H1 (cell line): ENCODE results near the gene RAB25. TPM values are rescaled to one million over a fixed set of nuclear protein-coding genes. Genes with fewer than 3 reads are reported as not detected.

Experiments
- CTCF ChIA-PET: fragments of 300-600 bp; sonication (Branson Sonifier 250); formaldehyde crosslinking; loops from one replicate; lab custom pipeline; 2021; ENCODE audit not compliant: partially characterized antibody; lab: Charles Lee
- POLR2A ChIA-PET: fragments of 300-600 bp; sonication (Branson Sonifier 250); formaldehyde crosslinking; loops from one replicate; lab custom pipeline; 2021; ENCODE audit warnings: inconsistent platforms; ENCODE audit not compliant: partially characterized antibody; lab: Charles Lee
- DNase-seq, 2 experiments: peaks; one replicate each; pipeline versions ENCODE4 v3.0.0 to v3.0.0-alpha.2; 2010 to 2022; ENCODE audit warnings: low spot score in 2 of 2, low read depth in 1 of 2, mixed read lengths in 1 of 2
- FAIRE-seq: peaks from 2 replicates; lab custom pipeline; 2011; peaks lifted over from hg19 to GRCh38; lab: Jason Lieb, UNC
- H2AFZ ChIP-seq: 2 replicates; pipeline ENCODE4 v1.8.1; 2012; ENCODE audit warnings: low read length, inconsistent platforms
- H2AK5ac ChIP-seq: 2 replicates; pipeline ENCODE4 v1.6.1; 2013; ENCODE audit warnings: low read depth, low read length
- H2BK120ac ChIP-seq: replicated peaks from 2 replicates; pipeline ENCODE3; 2013; ENCODE audit warnings: low read depth, low read length, inconsistent platforms
- H2BK12ac ChIP-seq: 2 replicates; pipeline ENCODE4 v1.6.1; 2013; ENCODE audit warnings: low read depth, low read length
- H2BK15ac ChIP-seq: 2 replicates; pipeline ENCODE4 v1.6.1; 2013; ENCODE audit warnings: low read length
- H2BK20ac ChIP-seq: 2 replicates; pipeline ENCODE4 v1.6.1; 2013; ENCODE audit warnings: low read length
- H2BK5ac ChIP-seq: 2 replicates; pipeline ENCODE4 v1.6.1; 2013; ENCODE audit warnings: low read depth, low read length
- H3K14ac ChIP-seq: 2 replicates; pipeline ENCODE4 v1.6.1; 2013; ENCODE audit warnings: inconsistent platforms; ENCODE audit not compliant: insufficient read length
- H3K18ac ChIP-seq: 2 replicates; pipeline ENCODE4 v1.6.1; 2013; ENCODE audit warnings: low read length; ENCODE audit errors: extremely low read depth
- H3K23ac ChIP-seq: 2 replicates; pipeline ENCODE4 v1.6.1; 2013; ENCODE audit warnings: inconsistent platforms; ENCODE audit not compliant: insufficient read length
- H3K23me2 ChIP-seq: 2 replicates; pipeline ENCODE4 v1.6.1; 2013; ENCODE audit warnings: low read depth, low read length
- H3K27ac ChIP-seq: 2 replicates; pipeline ENCODE4 v1.6.1; 2011; ENCODE audit warnings: low read depth, low read length, inconsistent platforms
- H3K27me3 ChIP-seq, 4 experiments: replicated peaks in 1 of 4; 1 replicate in 1 of 4; 2 replicates in 3 of 4; pipeline versions ENCODE4 v1.6.1 to v1.8.1; 2011 to 2013; ENCODE audit warnings: low read length in 3 of 4, mild to moderate bottlenecking in 3 of 4, inconsistent platforms in 2 of 4, mixed read lengths in 2 of 4, moderate library complexity in 1 of 4; ENCODE audit not compliant: control insufficient read depth in 3 of 4, insufficient read depth in 3 of 4; ENCODE audit errors: extremely low read depth in 1 of 4
- H3K36me3 ChIP-seq, 4 experiments: 2 replicates each; pipeline versions ENCODE4 v1.6.1 to v1.8.1; 2011 to 2013; ENCODE audit warnings: mild to moderate bottlenecking in 4 of 4, low read length in 3 of 4, moderate library complexity in 2 of 4, control low read depth in 1 of 4, inconsistent platforms in 1 of 4; ENCODE audit not compliant: insufficient read depth in 4 of 4, control insufficient read depth in 2 of 4
- H3K4ac ChIP-seq: replicated peaks from 2 replicates; pipeline ENCODE3; 2013; ENCODE audit warnings: low read length, low read depth, mixed read lengths, inconsistent platforms; ENCODE audit not compliant: insufficient read length
- H3K4me1 ChIP-seq, 4 experiments: replicated peaks in 1 of 4; 1 replicate in 1 of 4; 2 replicates in 3 of 4; pipeline versions ENCODE4 v1.6.1 to v1.8.1; 2011 to 2013; ENCODE audit warnings: low read length in 3 of 4, inconsistent platforms in 2 of 4, mixed read lengths in 1 of 4; ENCODE audit not compliant: insufficient read depth in 4 of 4, control insufficient read depth in 3 of 4
- H3K4me2 ChIP-seq, 2 experiments: 2 replicates each; pipeline versions ENCODE4 v1.6.1 to v1.8.1; 2011 to 2013; ENCODE audit warnings: low read depth in 2 of 2, low read length in 2 of 2, control low read depth in 1 of 2, inconsistent platforms in 1 of 2, mild to moderate bottlenecking in 1 of 2; ENCODE audit not compliant: insufficient read depth in 1 of 2
- H3K4me3 ChIP-seq, 4 experiments: fragments of 200-600, 300-600 bp in 1 of 4; sonication (generic), shearing (Covaris generic), sonication (Bioruptor Twin) in 1 of 4; 2 replicates each; pipeline versions ENCODE4 v1.5.1 to v1.8.1; 2011 to 2016; ENCODE audit warnings: low read length in 4 of 4, low read depth in 3 of 4, control low read depth in 2 of 4, inconsistent platforms in 2 of 4, mild to moderate bottlenecking in 2 of 4, mixed read lengths in 1 of 4, moderate library complexity in 1 of 4; ENCODE audit not compliant: insufficient read depth in 2 of 4; ENCODE audit errors: extremely low read depth in 1 of 4
- H3K56ac ChIP-seq: replicated peaks from 2 replicates; pipeline ENCODE3; 2013; ENCODE audit warnings: low read depth, mild to moderate bottlenecking, mixed read lengths, low read length, inconsistent platforms; ENCODE audit not compliant: insufficient read length
- H3K79me1 ChIP-seq: 2 replicates; pipeline ENCODE4 v1.6.1; 2013; ENCODE audit warnings: low read depth, low read length, control low read depth
- H3K79me2 ChIP-seq, 2 experiments: 2 replicates each; pipeline versions ENCODE4 v1.6.1 to v1.8.1; 2012 to 2013; ENCODE audit warnings: low read length in 2 of 2, mild to moderate bottlenecking in 2 of 2, inconsistent platforms in 1 of 2; ENCODE audit not compliant: insufficient read depth in 2 of 2, control insufficient read depth in 1 of 2
- H3K9ac ChIP-seq, 4 experiments: replicated peaks in 1 of 4; 1 replicate in 1 of 4; 2 replicates in 3 of 4; pipeline versions ENCODE4 v1.6.1 to v1.8.1; 2011 to 2013; ENCODE audit warnings: low read depth in 3 of 4, low read length in 3 of 4, control low read depth in 2 of 4, mild to moderate bottlenecking in 2 of 4, moderate library complexity in 2 of 4, inconsistent platforms in 1 of 4; ENCODE audit errors: extremely low read depth in 1 of 4
- H3K9me3 ChIP-seq, 2 experiments: 2 replicates each; pipeline versions ENCODE4 v1.6.1 to v1.8.1; 2012 to 2013; ENCODE audit warnings: mild to moderate bottlenecking in 2 of 2, moderate library complexity in 2 of 2, control low read depth in 1 of 2, inconsistent platforms in 1 of 2, low read depth in 1 of 2, low read length in 1 of 2, mixed read lengths in 1 of 2; ENCODE audit not compliant: insufficient read depth in 2 of 2
- H4K20me1 ChIP-seq, 2 experiments: replicated peaks in 1 of 2; 2 replicates each; pipeline versions ENCODE3 to v1.8.1; 2011 to 2013; ENCODE audit warnings: inconsistent platforms in 2 of 2, low read length in 2 of 2, mild to moderate bottlenecking in 1 of 2; ENCODE audit not compliant: insufficient read depth in 2 of 2, control insufficient read depth in 1 of 2
- H4K5ac ChIP-seq: 2 replicates; pipeline ENCODE4 v1.6.1; 2013; ENCODE audit warnings: low read length, low read depth, mixed read lengths, inconsistent platforms; ENCODE audit not compliant: insufficient read length
- H4K8ac ChIP-seq: 2 replicates; pipeline ENCODE4 v1.8.0; 2013; ENCODE audit warnings: mild to moderate bottlenecking, moderate library complexity, low read length, inconsistent platforms; ENCODE audit not compliant: insufficient read depth; ENCODE audit errors: extremely low read depth
- H4K91ac ChIP-seq: replicated peaks from 2 replicates; pipeline ENCODE3; 2013; ENCODE audit warnings: low read length, mixed read lengths, inconsistent platforms; ENCODE audit not compliant: insufficient read length
- BCL11A ChIP-seq, 2 experiments: IDR thresholded peaks; one replicate each; pipeline ENCODE4 v1.6.1; 2011; ENCODE audit warnings: low read depth in 2 of 2, low read length in 2 of 2, mild to moderate bottlenecking in 2 of 2
- JUND ChIP-seq: IDR thresholded peaks from 2 replicates; pipeline ENCODE4 v1.6.1; 2011; ENCODE audit warnings: mild to moderate bottlenecking, improper control_type of control experiment, low read length
- KDM1A ChIP-seq: fragments of 200-600, 300-600 bp; sonication (generic); IDR thresholded peaks from 2 replicates; pipeline ENCODE4 v1.7.1; 2016; ENCODE audit warnings: mild to moderate bottlenecking, low read length, borderline replicate concordance
- KDM4A ChIP-seq: IDR thresholded peaks from one replicate; pipeline ENCODE4 v1.7.1; 2012; ENCODE audit warnings: low read depth, mild to moderate bottlenecking, moderate library complexity, low read length, inconsistent platforms; ENCODE audit not compliant: severe bottlenecking
- NRF1 ChIP-seq: IDR thresholded peaks from 2 replicates; pipeline ENCODE4 v1.6.1; 2011; ENCODE audit warnings: mild to moderate bottlenecking, low read depth, low read length, improper control_type of control experiment
- POLR2A ChIP-seq, 2 experiments: IDR thresholded peaks; 1 replicate in 1 of 2; 2 replicates in 1 of 2; pipeline ENCODE4 v1.6.1; 2011; ENCODE audit warnings: low read depth in 2 of 2, low read length in 2 of 2, mild to moderate bottlenecking in 2 of 2; ENCODE audit errors: control extremely low read depth in 1 of 2
- SAP30 ChIP-seq: fragments of 300-600 bp; sonication (generic); IDR thresholded peaks from 2 replicates; pipeline ENCODE4 v1.7.1; 2012; ENCODE audit warnings: low read length, moderate library complexity, mild to moderate bottlenecking, inconsistent platforms; ENCODE audit not compliant: insufficient read depth, insufficient replicate concordance
- TAF1 ChIP-seq: IDR thresholded peaks from 2 replicates; pipeline ENCODE4 v1.6.1; 2011; ENCODE audit warnings: mild to moderate bottlenecking, low read depth, low read length
- YY1 ChIP-seq: IDR thresholded peaks from 2 replicates; pipeline ENCODE4 v1.6.1; 2011; ENCODE audit warnings: low read depth, mild to moderate bottlenecking, low read length
- WGBS, 2 experiments: shearing (Covaris generic) in 1 of 2; methylation state at CpG; one replicate each; pipeline versions ENCODE4 v1.1.6 to v1.1.7; 2013 to 2015; ENCODE audit warnings: low lambda C conversion rate in 2 of 2, mixed read lengths in 2 of 2, inconsistent platforms in 1 of 2, low coverage in 1 of 2, missing lambda C conversion rate in 1 of 2; ENCODE audit not compliant: insufficient replicate concordance in 2 of 2, insufficient coverage in 1 of 2, insufficient read length in 1 of 2; ENCODE audit errors: extremely low coverage in 1 of 2, missing lambda C conversion rate in 1 of 2; 5-methylcytosine and 5-hydroxymethylcytosine counted together
- polyA plus RNA-seq, 7 experiments: library from polyadenylated mRNA; depleted of rRNA in 3 of 7; stranded (reverse) in 5 of 7; unstranded in 2 of 7; fragments of >200 nt in 5 of 7; fragments of 200-250 nt in 2 of 7; gene quantifications; 1 replicate in 5 of 7; 2 replicates in 1 of 7; 4 replicates in 1 of 7; pipeline versions ENCODE4 v1.2.1 to v1.2.3, GENCODE V29; 2011 to 2013; ENCODE audit warnings: missing spikeins in 2 of 7, mixed read lengths in 2 of 7
- total RNA-seq: library from RNA; stranded (reverse); fragmentation: NEBNext Ultra II Directional; extraction: Animal tissue kit (Norgen Biotek cat#: 25700); gene quantifications from 2 replicates; pipeline ENCODE4 v1.2.1, GENCODE V29; 2021

Gene RAB25
- total and polyA plus RNA-seq, 2 of the 8 experiments (the other 6 are each of a cell fraction or from before 2014, with no cell fraction given), result 34.8 to 98.2 TPM

- H3K79me2 ChIP-seq, result peaks cover 0 to 3% of the 10 kb centered on the region in 2 experiments; a peak in 1 of 4 replicates
- peak overlapping the region; percentile 35 for H4K91ac ChIP-seq
- H2BK15ac ChIP-seq, result 0 out of 2 replicates have a peak overlapping the region, but pooled peaks have one; percentile 72
- H4K5ac ChIP-seq, result no peak overlapping the region
- H2AFZ ChIP-seq, result no peak overlapping the region
- peak overlapping the region; percentile 71 for H3K18ac ChIP-seq
- no peaks in the 10 kb centered on the region for H3K9me3 ChIP-seq
- CTCF ChIA-PET, result interaction anchor here (0.6 to 42.4 kb wide), 5 partner anchors 13 to 87 kb away, joined by 3 to 1994 read pairs (median 5); partner anchors contain the start of gene MEX3A
- H2BK12ac ChIP-seq, result no peak overlapping the region
- no peak overlapping the region for H3K4ac ChIP-seq
- no peak overlapping the region for H3K23ac ChIP-seq
- no peak overlapping the region for H2AK5ac ChIP-seq
- peaks cover 13% of the 10 kb centered on the region for H3K23me2 ChIP-seq
- H4K8ac ChIP-seq, result no peak overlapping the region
- POLR2A ChIA-PET, result interaction anchor here (0.6 to 28.0 kb wide), 5 partner anchors 14 to 70 kb away, joined by 3 to 763 read pairs (median 3); partner anchors contain the start of genes MEX3A and SEMA4A
- no peak overlapping the region for H2BK120ac ChIP-seq
- H3K36me3 ChIP-seq, result no peaks in the 10 kb centered on the region
- 0 out of 2 replicates have a peak overlapping the region, but pooled peaks have one; percentile 48 for H2BK20ac ChIP-seq
- DNase-seq, result no peak
- 0 out of 2 replicates have a peak overlapping the region, but pooled peaks have one; percentile 98 for H2BK5ac ChIP-seq
- peaks cover 0 to 14% (median 14%) of the 10 kb centered on the region in 4 experiments; a peak in 6 of 7 replicates for H3K4me1 ChIP-seq
- H3K9ac ChIP-seq, result no peak overlapping the region; a peak in 2 of 7 replicates
- peaks cover 7 to 8% of the 10 kb centered on the region in 2 experiments for H4K20me1 ChIP-seq
- H3K4me3 ChIP-seq, result peak overlapping the region in 1 of 4 experiments; percentile 83; a peak in 2 of 8 replicates
- H3K4me2 ChIP-seq, result peak overlapping the region; percentile 91 to 99; a peak in 2 of 4 replicates
- no peaks in the 10 kb centered on the region; the same call in 1 of the 2 replicates for H3K79me1 ChIP-seq
- WGBS, 2 experiments, result 73% methylated on average over 4 of the region's 4 CpGs; no CpG with 5 or more reads in 1 of the 2 experiments
- no peak for FAIRE-seq
- H3K27ac ChIP-seq, result no peak overlapping the region
- no peak overlapping the region for H3K14ac ChIP-seq
- no peak overlapping the region for H3K56ac ChIP-seq
- peaks cover 0 to 2% (median 0%) of the 10 kb centered on the region in 4 experiments; a peak in 1 of 7 replicates for H3K27me3 ChIP-seq
- no peak for TF ChIP-seq BCL11A (IDR thresholded peaks at IDR 0.05; ENCODE audit: low read depth in 2 of 2, low read length in 2 of 2)
- no peak for TF ChIP-seq YY1
- no peak for TF ChIP-seq POLR2A (IDR thresholded peaks at IDR 0.05; ENCODE audit: control extremely low read depth in 1 of 2, low read depth in 2 of 2, low read length in 2 of 2)
- TF ChIP-seq NRF1, result no peak
- TF ChIP-seq TAF1, result no peak
- TF ChIP-seq JUND, result no peak
- TF ChIP-seq KDM4A, result no peak
- TF ChIP-seq KDM1A, result no peak
- TF ChIP-seq SAP30, result no peak
These were observed 52.5 kb downstream of the RAB25 start for GRCh38 chr1:156113282-156113950.
